Measurements from ENCODE around the gene CAD.
A peak's percentile ranks its signal among the peaks of the same experiment; 100 is the strongest.

Gene CAD

DNA sequence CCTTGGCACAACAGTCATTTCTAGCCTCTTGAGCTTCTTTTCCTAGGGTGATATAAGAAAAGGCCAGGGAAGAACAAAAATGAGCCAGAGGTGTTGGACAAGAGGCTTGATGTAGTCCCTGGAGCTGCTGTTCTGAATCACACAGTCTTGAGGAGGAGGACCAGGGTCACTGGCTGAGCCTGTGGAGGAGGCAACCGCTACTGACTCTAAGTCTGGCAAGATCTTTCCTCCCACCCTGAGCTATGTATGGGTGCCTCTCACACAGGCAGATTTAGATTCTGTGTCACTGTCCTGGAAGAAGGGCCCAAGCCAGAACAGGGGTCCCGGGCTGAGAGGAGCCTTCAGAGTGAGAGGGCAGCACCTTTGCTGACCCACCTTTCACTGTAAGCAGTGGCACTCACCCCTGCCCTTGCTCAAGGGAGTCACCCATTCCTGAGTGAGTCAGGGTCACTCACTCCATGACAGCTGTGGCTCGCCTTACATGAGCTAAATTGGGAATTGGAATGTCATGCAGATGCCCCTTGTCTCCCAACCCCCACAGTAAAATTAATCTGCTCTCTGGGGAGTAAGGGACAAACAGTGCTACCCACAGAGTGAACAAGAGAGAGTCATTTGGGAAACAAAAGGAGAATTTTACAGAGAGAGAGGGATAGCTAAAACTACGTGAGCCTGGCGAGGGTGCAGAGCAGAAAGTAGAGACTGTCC is 64.8 kb downstream of the CAD start, which contains the start of gene TRIM54:
Gene TRIM54 (plus strand): TSS at position 575 of the 705 bp plus-strand sequence. CDS start 303 bp downstream, outside the sequence.
- ChIA-PET CTCF (interaction anchor here (0.7 to 10.9 kb wide), 14 partner anchors 9 to 195 kb away, joined by 3 to 119 read pairs (median 5); partner anchors contain the start of genes KHK, MPV17 and SLC30A3), POLR2A (no interaction called here)
- WGBS (ENCODE audit: insufficient coverage): 100% methylated on average over 4 of the region's 5 CpGs
- H3K27me3 ChIP-seq (replicated peaks in 2 of 5; ENCODE audit: control insufficient read depth in 4 of 5, insufficient read depth in 5 of 5, low read length in 4 of 5): peaks cover 0 to 5% (median 0%) of the 10 kb centered on the region in 5 experiments
- H3K4me3 ChIP-seq (ENCODE audit: control insufficient read depth in 1 of 7, extremely low read depth in 1 of 7, insufficient read depth in 4 of 7, low read depth in 2 of 7, low read length in 6 of 7): no peak within 1 kb of the TSS
- H3K4me1 ChIP-seq (ENCODE audit: control extremely low read depth in 1 of 4, control insufficient read depth in 4 of 4, insufficient read depth in 4 of 4, low read length in 3 of 4): no peaks in the 10 kb centered on the region
- DNase-seq: no peak
- no peak within 1 kb of the TSS for H3K27ac ChIP-seq (ENCODE audit: insufficient read depth in 1 of 2, low read depth in 1 of 2, low read length in 2 of 2, poor library complexity in 1 of 2, severe bottlenecking in 2 of 2)
- H3K9me3 ChIP-seq (ENCODE audit: control extremely low read depth in 1 of 5, control insufficient read depth in 4 of 5, insufficient read depth in 2 of 5, low read depth in 1 of 5, low read length in 4 of 5): no peaks in the 10 kb centered on the region
- no peaks in the 10 kb centered on the region for H3K36me3 ChIP-seq (ENCODE audit: control insufficient read depth in 4 of 4, insufficient read depth in 4 of 4, low read length in 3 of 4)

DNA sequence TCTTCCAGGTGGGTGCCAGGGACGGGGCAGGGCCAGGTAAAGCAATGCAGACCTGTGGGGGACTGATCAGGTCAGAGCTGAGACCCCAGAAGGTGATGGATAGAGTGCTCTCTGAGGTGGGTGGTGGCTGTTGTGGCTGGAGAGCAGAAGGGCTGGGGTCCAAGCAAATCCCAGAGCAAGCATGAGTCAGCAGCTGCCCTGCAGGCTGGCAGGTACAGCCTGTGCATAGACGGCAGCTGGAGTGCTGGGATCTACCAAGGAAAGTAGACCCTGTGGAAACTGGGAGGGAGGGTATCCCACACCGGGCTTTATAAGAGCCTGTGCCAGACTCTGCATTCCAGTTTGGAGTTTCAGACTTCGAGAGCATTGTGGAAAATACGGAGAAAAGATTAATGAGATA is 65.7 kb downstream of the CAD start:
- ChIA-PET POLR2A (no interaction called here), CTCF (interaction anchor here (0.6 to 10.9 kb wide), 10 partner anchors 9 to 174 kb away, joined by 4 to 119 read pairs (median 13); partner anchors contain the start of genes MPV17 and SLC30A3)
- DNase-seq: no peak
- H3K27me3 ChIP-seq (replicated peaks in 2 of 5; ENCODE audit: control insufficient read depth in 4 of 5, insufficient read depth in 5 of 5, low read length in 4 of 5): peaks cover 0 to 5% (median 0%) of the 10 kb centered on the region in 5 experiments
- no peaks in the 10 kb centered on the region for H3K9me3 ChIP-seq (ENCODE audit: control extremely low read depth in 1 of 5, control insufficient read depth in 4 of 5, insufficient read depth in 2 of 5, low read depth in 1 of 5, low read length in 4 of 5)
- no peak overlapping the region for H3K27ac ChIP-seq (ENCODE audit: insufficient read depth in 1 of 2, low read depth in 1 of 2, low read length in 2 of 2, poor library complexity in 1 of 2, severe bottlenecking in 2 of 2)
- no peaks in the 10 kb centered on the region for H3K36me3 ChIP-seq (ENCODE audit: control insufficient read depth in 4 of 4, insufficient read depth in 4 of 4, low read length in 3 of 4)
- H3K4me1 ChIP-seq (ENCODE audit: control extremely low read depth in 1 of 4, control insufficient read depth in 4 of 4, insufficient read depth in 4 of 4, low read length in 3 of 4): peaks cover 0 to under 1% (median 0%) of the 10 kb centered on the region in 4 experiments
- WGBS (ENCODE audit: insufficient coverage): 93% methylated on average over 4 of the region's 5 CpGs
- H3K4me3 ChIP-seq (ENCODE audit: control insufficient read depth in 1 of 7, extremely low read depth in 1 of 7, insufficient read depth in 4 of 7, low read depth in 2 of 7, low read length in 6 of 7): no peak overlapping the region

DNA sequence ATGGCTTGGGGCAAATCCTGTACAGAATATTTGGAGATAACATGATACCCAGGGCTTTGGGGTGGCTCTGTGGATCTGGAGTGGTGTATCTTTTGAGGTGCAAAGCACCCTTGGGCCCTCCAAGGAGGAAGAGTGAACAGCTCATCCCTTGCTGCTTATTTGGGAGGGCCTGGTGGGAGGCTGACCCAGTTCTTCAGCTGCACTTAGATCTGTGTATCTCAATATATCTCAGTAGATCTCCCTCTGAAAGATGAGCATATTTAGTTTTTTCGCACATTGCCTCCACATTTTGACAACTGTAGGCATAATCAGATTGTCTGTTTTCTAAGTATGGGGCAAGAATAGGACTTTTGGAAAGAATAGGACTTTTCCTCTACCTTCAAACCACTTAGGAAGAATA is 67.8 kb downstream of the CAD start:
- Histone ChIP-seq H3K4me1 (ENCODE audit: control extremely low read depth in 1 of 4, control insufficient read depth in 4 of 4, insufficient read depth in 4 of 4, low read length in 3 of 4) (peaks cover 2 to 13% (median 7%) of the 10 kb centered on the region in 4 experiments), H3K27ac (ENCODE audit: insufficient read depth in 1 of 2, low read depth in 1 of 2, low read length in 2 of 2, poor library complexity in 1 of 2, severe bottlenecking in 2 of 2) (no peak overlapping the region), H3K4me3 (ENCODE audit: control insufficient read depth in 1 of 7, extremely low read depth in 1 of 7, insufficient read depth in 4 of 7, low read depth in 2 of 7, low read length in 6 of 7) (no peak overlapping the region), H3K36me3 (ENCODE audit: control insufficient read depth in 4 of 4, insufficient read depth in 4 of 4, low read length in 3 of 4) (no peaks in the 10 kb centered on the region), H3K27me3 (replicated peaks in 2 of 5; ENCODE audit: control insufficient read depth in 4 of 5, insufficient read depth in 5 of 5, low read length in 4 of 5) (peaks cover 0 to 1% (median 0%) of the 10 kb centered on the region in 5 experiments), H3K9me3 (ENCODE audit: control extremely low read depth in 1 of 5, control insufficient read depth in 4 of 5, insufficient read depth in 2 of 5, low read depth in 1 of 5, low read length in 4 of 5) (no peaks in the 10 kb centered on the region)
- no peak for DNase-seq
- ChIA-PET CTCF (interaction anchor here (0.6 to 10.9 kb wide), 7 partner anchors 8 to 323 kb away, joined by 3 to 119 read pairs (median 4); partner anchors contain the start of gene SLC30A3), POLR2A (no interaction called here)
- WGBS (ENCODE audit: insufficient coverage): no CpG with 5 or more reads among the region's 1 CpG

DNA sequence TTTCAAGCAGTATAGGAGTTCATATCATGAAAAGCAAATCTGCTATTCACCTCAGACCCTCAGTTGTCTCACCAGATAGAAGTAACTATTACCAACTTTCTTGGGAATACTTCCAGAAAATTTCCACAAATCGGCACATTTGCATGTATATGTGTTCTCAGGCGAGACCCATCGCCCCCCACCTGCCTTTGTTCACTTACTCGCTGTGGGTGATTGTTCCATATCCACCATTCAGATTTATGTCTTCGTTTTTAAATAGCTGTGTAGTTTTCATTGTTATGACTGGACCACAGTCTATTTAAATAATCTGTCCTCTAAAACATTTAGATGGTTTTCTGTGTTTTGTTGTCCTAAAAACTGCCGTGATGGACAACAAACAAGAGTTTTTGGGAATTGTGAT is 68.3 kb downstream of the CAD start:
- WGBS (ENCODE audit: insufficient coverage): 83% methylated on average over 1 of the region's 6 CpGs
- H3K4me1 ChIP-seq (ENCODE audit: control extremely low read depth in 1 of 4, control insufficient read depth in 4 of 4, insufficient read depth in 4 of 4, low read length in 3 of 4): peaks cover 7 to 18% (median 9%) of the 10 kb centered on the region in 4 experiments
- ChIA-PET POLR2A (no interaction called here), CTCF (interaction anchor here (1.4 to 10.9 kb wide), 5 partner anchors 8 to 35 kb away, joined by 3 to 119 read pairs (median 21); partner anchors contain the start of gene SLC30A3)
- no peak overlapping the region for H3K4me3 ChIP-seq (ENCODE audit: control insufficient read depth in 1 of 7, extremely low read depth in 1 of 7, insufficient read depth in 4 of 7, low read depth in 2 of 7, low read length in 6 of 7)
- DNase-seq: no peak
- peaks cover 0 to 1% (median 0%) of the 10 kb centered on the region in 5 experiments for H3K27me3 ChIP-seq (replicated peaks in 2 of 5; ENCODE audit: control insufficient read depth in 4 of 5, insufficient read depth in 5 of 5, low read length in 4 of 5)
- H3K9me3 ChIP-seq (ENCODE audit: control extremely low read depth in 1 of 5, control insufficient read depth in 4 of 5, insufficient read depth in 2 of 5, low read depth in 1 of 5, low read length in 4 of 5): no peaks in the 10 kb centered on the region
- H3K27ac ChIP-seq (ENCODE audit: insufficient read depth in 1 of 2, low read depth in 1 of 2, low read length in 2 of 2, poor library complexity in 1 of 2, severe bottlenecking in 2 of 2): no peak overlapping the region
- no peaks in the 10 kb centered on the region for H3K36me3 ChIP-seq (ENCODE audit: control insufficient read depth in 4 of 4, insufficient read depth in 4 of 4, low read length in 3 of 4)

DNA sequence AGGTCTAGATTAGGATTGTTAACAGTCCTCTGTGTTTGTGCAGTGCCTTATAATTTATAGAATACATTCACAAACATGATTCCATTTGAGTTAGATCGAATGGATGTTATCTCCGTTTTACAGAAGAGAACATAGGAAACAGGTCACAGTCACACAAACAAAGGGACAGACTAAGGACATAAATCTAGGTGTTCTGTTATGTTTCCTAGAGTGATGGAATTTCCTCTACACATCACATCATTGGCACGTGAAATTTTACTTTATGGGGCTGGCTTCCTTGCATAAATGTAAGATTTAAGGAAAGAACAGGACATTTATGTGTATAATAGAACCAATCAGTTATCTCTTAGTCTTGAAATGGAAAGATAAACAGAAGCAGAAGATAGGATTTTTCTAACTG is 71.4 kb downstream of the CAD start:
- DNase-seq: peak in 2 of 3 donors; percentile 33 to 39
- CTCF ChIA-PET: interaction anchor here (1.2 to 7.7 kb wide), 4 partner anchors 10 to 191 kb away, joined by 3 to 60 read pairs (median 27); partner anchors contain the start of gene SLC30A3
- no peak overlapping the region for H3K4me3 ChIP-seq (ENCODE audit: control insufficient read depth in 1 of 7, extremely low read depth in 1 of 7, insufficient read depth in 4 of 7, low read depth in 2 of 7, low read length in 6 of 7)
- peaks cover 7 to 29% (median 21%) of the 10 kb centered on the region in 4 experiments for H3K4me1 ChIP-seq (ENCODE audit: control extremely low read depth in 1 of 4, control insufficient read depth in 4 of 4, insufficient read depth in 4 of 4, low read length in 3 of 4)
- POLR2A ChIA-PET: no interaction called here
- no peaks in the 10 kb centered on the region for H3K36me3 ChIP-seq (ENCODE audit: control insufficient read depth in 4 of 4, insufficient read depth in 4 of 4, low read length in 3 of 4)
- no peaks in the 10 kb centered on the region for H3K9me3 ChIP-seq (ENCODE audit: control extremely low read depth in 1 of 5, control insufficient read depth in 4 of 5, insufficient read depth in 2 of 5, low read depth in 1 of 5, low read length in 4 of 5)
- no CpG with 5 or more reads among the region's 3 CpGs for WGBS (ENCODE audit: insufficient coverage)
- H3K27me3 ChIP-seq (replicated peaks in 2 of 5; ENCODE audit: control insufficient read depth in 4 of 5, insufficient read depth in 5 of 5, low read length in 4 of 5): no peaks in the 10 kb centered on the region
- no peak overlapping the region for H3K27ac ChIP-seq (ENCODE audit: insufficient read depth in 1 of 2, low read depth in 1 of 2, low read length in 2 of 2, poor library complexity in 1 of 2, severe bottlenecking in 2 of 2)

DNA sequence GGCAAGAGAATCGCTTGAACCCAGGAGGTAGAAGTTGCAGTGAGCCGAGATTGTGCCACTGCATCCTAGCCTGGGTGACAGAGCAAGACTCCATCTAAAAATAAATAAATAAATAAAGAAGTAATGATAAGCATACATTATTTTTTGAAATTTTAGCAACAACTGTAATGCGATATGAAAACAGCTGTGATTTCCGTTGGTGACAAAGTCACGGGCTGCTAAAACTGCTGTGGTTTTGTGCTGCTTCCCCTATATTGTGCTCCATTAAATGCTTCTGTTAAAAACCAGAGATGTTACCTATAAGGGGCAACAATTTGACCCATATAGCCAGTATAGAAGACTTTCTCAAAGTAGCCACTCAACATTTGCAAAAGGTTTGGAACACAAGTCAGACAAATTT is 73.4 kb downstream of the CAD start:
- Histone ChIP-seq H3K36me3 (ENCODE audit: control insufficient read depth in 4 of 4, insufficient read depth in 4 of 4, low read length in 3 of 4) (no peaks in the 10 kb centered on the region), H3K27me3 (replicated peaks in 2 of 5; ENCODE audit: control insufficient read depth in 4 of 5, insufficient read depth in 5 of 5, low read length in 4 of 5) (no peaks in the 10 kb centered on the region), H3K27ac (ENCODE audit: insufficient read depth in 1 of 2, low read depth in 1 of 2, low read length in 2 of 2, poor library complexity in 1 of 2, severe bottlenecking in 2 of 2) (no peak overlapping the region), H3K4me1 (ENCODE audit: control extremely low read depth in 1 of 4, control insufficient read depth in 4 of 4, insufficient read depth in 4 of 4, low read length in 3 of 4) (peaks cover 7 to 29% (median 21%) of the 10 kb centered on the region in 4 experiments), H3K9me3 (ENCODE audit: control extremely low read depth in 1 of 5, control insufficient read depth in 4 of 5, insufficient read depth in 2 of 5, low read depth in 1 of 5, low read length in 4 of 5) (no peaks in the 10 kb centered on the region), H3K4me3 (ENCODE audit: control insufficient read depth in 1 of 7, extremely low read depth in 1 of 7, insufficient read depth in 4 of 7, low read depth in 2 of 7, low read length in 6 of 7) (peak overlapping the region in 1 of 7 experiments; percentile 31)
- POLR2A ChIA-PET: no interaction called here
- 44% methylated on average over 3 of the region's 5 CpGs for WGBS (ENCODE audit: insufficient coverage)
- peak in 2 of 3 donors; percentile 70 to 80 for DNase-seq
- CTCF ChIA-PET: interaction anchor here (1.4 to 7.7 kb wide), 5 partner anchors 10 to 34 kb away, joined by 3 to 60 read pairs (median 48); partner anchors contain the start of genes SLC30A3, TRIM54 and UCN

DNA sequence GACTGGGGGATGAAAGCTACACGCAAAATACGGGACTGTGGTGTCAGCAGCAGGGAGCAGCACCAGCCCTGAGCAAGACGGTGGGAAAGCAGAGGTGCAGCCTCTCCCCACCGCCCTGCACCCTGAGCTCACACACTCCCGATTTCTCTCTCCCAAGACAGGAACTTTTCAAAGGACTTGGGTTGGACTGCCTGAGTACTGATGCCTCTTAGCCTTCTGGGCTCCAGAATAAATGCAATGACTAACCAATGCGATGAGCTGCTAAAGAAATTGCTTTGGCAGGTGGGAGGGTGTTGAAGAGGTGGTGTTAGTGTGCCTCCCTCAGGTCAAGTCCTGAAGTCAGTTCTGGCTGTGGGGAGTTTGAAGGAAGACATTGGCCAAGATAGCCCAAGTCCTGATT is 74.7 kb downstream of the CAD start:
- H3K4me1 ChIP-seq (ENCODE audit: control extremely low read depth in 1 of 4, control insufficient read depth in 4 of 4, insufficient read depth in 4 of 4, low read length in 3 of 4): peaks cover 7 to 29% (median 21%) of the 10 kb centered on the region in 4 experiments
- no peak overlapping the region for H3K4me3 ChIP-seq (ENCODE audit: control insufficient read depth in 1 of 7, extremely low read depth in 1 of 7, insufficient read depth in 4 of 7, low read depth in 2 of 7, low read length in 6 of 7)
- no peak overlapping the region for H3K27ac ChIP-seq (ENCODE audit: insufficient read depth in 1 of 2, low read depth in 1 of 2, low read length in 2 of 2, poor library complexity in 1 of 2, severe bottlenecking in 2 of 2)
- ChIA-PET CTCF (interaction anchor here (1.8 to 7.7 kb wide), 4 partner anchors 10 to 32 kb away, joined by 5 to 60 read pairs (median 49); partner anchors contain the start of genes SLC30A3 and TRIM54), POLR2A (interaction anchor here (0.9 kb wide), 1 partner anchor 12 kb away, joined by 3 read pairs; no protein-coding TSS in a partner anchor)
- H3K9me3 ChIP-seq (ENCODE audit: control extremely low read depth in 1 of 5, control insufficient read depth in 4 of 5, insufficient read depth in 2 of 5, low read depth in 1 of 5, low read length in 4 of 5): no peaks in the 10 kb centered on the region
- no peaks in the 10 kb centered on the region for H3K27me3 ChIP-seq (replicated peaks in 2 of 5; ENCODE audit: control insufficient read depth in 4 of 5, insufficient read depth in 5 of 5, low read length in 4 of 5)
- DNase-seq: peak in 2 of 3 donors; percentile 29 to 30
- no peaks in the 10 kb centered on the region for H3K36me3 ChIP-seq (ENCODE audit: control insufficient read depth in 4 of 4, insufficient read depth in 4 of 4, low read length in 3 of 4)
- 87% methylated on average over 5 of the region's 6 CpGs for WGBS (ENCODE audit: insufficient coverage)

Measured in common myeloid progenitor, CD34-positive (primary cell).